ENCODE data around the gene PIGL. TPM values are rescaled to one million over a fixed set of nuclear protein-coding genes. Genes with fewer than 3 reads are reported as not detected.

Gene PIGL
- total RNA-seq, 2 donors from 2014 or later = 35.5 to 38.7 TPM

GRCh38 chr17:16247586-16247984 is 30.6 kb downstream of the PIGL start:
- Mint-ChIP-seq H3K36me3 (ENCODE audit: low read depth) (peaks cover 25% of the 10 kb centered on the region), H3K9me3 (no peaks in the 10 kb centered on the region), H3K27me3 (no peaks in the 10 kb centered on the region), H3K4me1 (peaks cover 19% of the 10 kb centered on the region), H3K27ac (no peak overlapping the region), H3K4me3 (no peak overlapping the region)
- ATAC-seq (replicated peaks) = no peak

DNA sequence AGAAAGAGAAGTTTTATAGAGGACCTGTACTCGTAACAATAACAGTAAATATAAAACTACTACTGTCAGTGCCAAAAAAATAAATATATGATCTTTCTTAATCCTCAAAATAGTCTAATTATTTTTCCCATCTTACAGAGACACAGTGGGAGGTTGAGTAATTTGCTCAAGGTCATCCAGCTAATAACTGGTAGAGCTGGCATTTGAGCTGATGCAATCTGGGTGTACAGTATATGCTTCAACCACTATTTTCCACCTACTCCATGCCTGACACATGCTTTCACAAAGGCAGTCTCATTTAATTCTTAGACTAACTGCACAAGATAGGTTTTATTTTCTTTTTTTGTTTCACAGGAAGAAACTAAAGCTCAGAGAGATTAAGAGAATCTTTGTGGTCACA is 33.6 kb downstream of the PIGL start:
- peak; percentile 26 for ATAC-seq (replicated peaks)
- peaks cover 26% of the 10 kb centered on the region for H3K36me3 Mint-ChIP-seq (ENCODE audit: low read depth)
- peak overlapping the region; percentile 73 for H3K27ac Mint-ChIP-seq
- H3K4me1 Mint-ChIP-seq = peaks cover 14% of the 10 kb centered on the region
- no peaks in the 10 kb centered on the region for H3K27me3 Mint-ChIP-seq
- no peaks in the 10 kb centered on the region for H3K9me3 Mint-ChIP-seq
- no peak overlapping the region for H3K4me3 Mint-ChIP-seq

- Mint-ChIP-seq H3K9me3 (no peaks in the 10 kb centered on the region), H3K4me1 (peaks cover 17% of the 10 kb centered on the region), H3K4me3 (no peak overlapping the region), H3K27ac (peak overlapping the region; percentile 73), H3K36me3 (ENCODE audit: low read depth) (peaks cover 30% of the 10 kb centered on the region), H3K27me3 (no peaks in the 10 kb centered on the region)
- ATAC-seq (replicated peaks) = no peak
These were observed 34.0 kb downstream of the PIGL start for GRCh38 chr17:16251043-16251442.

GRCh38 chr17:16251556-16251955 is 34.5 kb downstream of the PIGL start:
- Mint-ChIP-seq H3K27ac (no peak overlapping the region), H3K4me3 (no peak overlapping the region), H3K27me3 (no peaks in the 10 kb centered on the region), H3K36me3 (ENCODE audit: low read depth) (peaks cover 30% of the 10 kb centered on the region), H3K9me3 (no peaks in the 10 kb centered on the region), H3K4me1 (peaks cover 17% of the 10 kb centered on the region)
- peak; percentile 26 for ATAC-seq (replicated peaks)

DNA sequence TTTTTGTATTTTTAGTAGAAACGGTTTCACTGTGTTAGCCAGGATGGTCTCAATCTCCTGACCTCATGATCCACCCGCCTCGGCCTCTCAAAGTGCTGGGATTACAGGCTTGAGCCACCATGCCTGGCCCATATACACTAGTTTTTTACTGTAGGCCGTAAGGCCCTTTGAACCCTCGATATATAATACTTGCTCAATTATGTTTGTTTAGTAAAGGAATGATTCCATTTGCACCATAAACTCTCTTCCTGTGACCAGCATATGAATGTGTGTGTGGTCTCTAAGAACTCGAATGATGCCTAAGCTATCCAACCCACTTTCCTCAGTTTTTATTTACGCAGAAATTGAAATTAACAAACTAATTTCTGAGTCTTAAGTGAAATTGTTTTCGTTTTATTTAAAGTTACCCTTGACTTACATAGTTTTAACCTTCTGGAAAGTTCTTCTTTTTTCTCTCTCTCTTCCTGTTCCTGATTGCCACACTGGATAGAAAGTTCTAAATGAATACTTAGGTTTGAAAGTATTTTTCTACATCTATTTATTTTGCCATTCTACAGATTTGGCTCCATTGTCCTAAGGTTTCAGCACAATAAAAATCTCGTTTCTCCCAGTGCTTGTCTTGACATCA is 37.9 kb downstream of the PIGL start:
- H3K27ac Mint-ChIP-seq = peak overlapping the region; percentile 20
- peaks cover 10% of the 10 kb centered on the region for H3K4me1 Mint-ChIP-seq

GRCh38 chr17:16255481-16255921 is 38.5 kb downstream of the PIGL start:
- Mint-ChIP-seq H3K9me3 (no peaks in the 10 kb centered on the region), H3K27ac (peak overlapping the region; percentile 20), H3K4me3 (no peak overlapping the region), H3K27me3 (no peaks in the 10 kb centered on the region), H3K4me1 (peaks cover 10% of the 10 kb centered on the region), H3K36me3 (ENCODE audit: low read depth) (peaks cover 15% of the 10 kb centered on the region)
- no peak for ATAC-seq (replicated peaks)

More for the DNA sequence above, 37.9 kb downstream of the PIGL start:
- Mint-ChIP-seq H3K36me3 (ENCODE audit: low read depth) (peaks cover 15% of the 10 kb centered on the region), H3K4me3 (no peak overlapping the region), H3K27me3 (no peaks in the 10 kb centered on the region), H3K9me3 (no peaks in the 10 kb centered on the region)
- no peak for ATAC-seq (replicated peaks)

GRCh38 chr17:16258901-16259300 is 41.9 kb downstream of the PIGL start:
- no peak overlapping the region for H3K4me3 Mint-ChIP-seq
- H3K4me1 Mint-ChIP-seq = peaks cover 5% of the 10 kb centered on the region
- no peak overlapping the region for H3K27ac Mint-ChIP-seq
- no peak for ATAC-seq (replicated peaks)
- H3K27me3 Mint-ChIP-seq = no peaks in the 10 kb centered on the region
- no peaks in the 10 kb centered on the region for H3K9me3 Mint-ChIP-seq
- H3K36me3 Mint-ChIP-seq (ENCODE audit: low read depth) = peaks cover 10% of the 10 kb centered on the region

DNA sequence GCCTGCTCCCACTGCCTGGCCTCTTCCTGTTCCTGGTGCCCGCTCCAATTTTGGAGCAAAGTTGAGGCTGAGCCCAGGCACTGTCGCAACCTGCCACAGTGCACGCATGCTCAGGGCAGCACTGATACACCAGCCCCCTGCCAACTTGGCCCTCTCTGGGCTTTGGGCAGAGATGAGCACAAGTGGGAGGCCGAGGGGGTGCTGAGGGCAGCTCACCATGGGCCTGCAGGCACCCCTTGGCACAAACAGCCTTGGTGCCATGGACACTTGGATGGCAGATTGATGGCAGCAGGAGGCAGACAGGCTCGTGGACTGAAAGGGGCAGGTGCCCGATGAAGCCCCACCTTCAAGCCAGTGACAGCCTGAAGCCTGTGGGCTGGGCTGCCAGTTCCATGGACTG is 42.9 kb downstream of the PIGL start:
- no peak overlapping the region for H3K27ac Mint-ChIP-seq
- H3K36me3 Mint-ChIP-seq (ENCODE audit: low read depth) = peaks cover 10% of the 10 kb centered on the region
- H3K4me3 Mint-ChIP-seq = no peak overlapping the region
- no peak for ATAC-seq (replicated peaks)
- H3K27me3 Mint-ChIP-seq = no peaks in the 10 kb centered on the region
- peaks cover 5% of the 10 kb centered on the region for H3K4me1 Mint-ChIP-seq
- H3K9me3 Mint-ChIP-seq = no peaks in the 10 kb centered on the region

- Mint-ChIP-seq H3K9me3 (no peaks in the 10 kb centered on the region), H3K27ac (no peak overlapping the region), H3K27me3 (no peaks in the 10 kb centered on the region), H3K4me3 (no peak overlapping the region), H3K4me1 (no peaks in the 10 kb centered on the region), H3K36me3 (ENCODE audit: low read depth) (peaks cover 5% of the 10 kb centered on the region)
- no peak for ATAC-seq (replicated peaks)
These were observed 44.0 kb downstream of the PIGL start for GRCh38 chr17:16261049-16261448.

DNA sequence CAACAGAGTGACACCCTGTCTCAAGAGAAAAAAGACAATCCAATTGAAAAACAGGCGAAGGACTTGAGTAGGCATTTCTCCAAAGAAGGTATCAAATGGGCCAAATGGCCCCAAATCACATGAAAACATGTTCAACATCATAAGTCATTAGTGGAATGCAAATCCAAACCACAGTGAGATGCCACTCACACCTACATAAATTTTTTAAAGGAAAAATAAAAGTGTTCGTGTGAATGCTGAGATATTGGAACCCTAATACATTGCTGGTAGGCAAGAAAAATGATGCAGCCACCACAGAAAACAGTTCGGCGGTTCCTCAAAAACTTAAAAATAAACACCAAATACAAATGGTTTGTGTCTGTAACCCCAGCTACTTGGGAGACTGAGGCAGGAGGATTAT is 45.2 kb downstream of the PIGL start:
- Mint-ChIP-seq H3K4me3 (no peak overlapping the region), H3K27me3 (no peaks in the 10 kb centered on the region), H3K27ac (no peak overlapping the region), H3K4me1 (peaks cover 5% of the 10 kb centered on the region), H3K9me3 (no peaks in the 10 kb centered on the region), H3K36me3 (ENCODE audit: low read depth) (peaks cover 5% of the 10 kb centered on the region)
- ATAC-seq (replicated peaks) = no peak

DNA sequence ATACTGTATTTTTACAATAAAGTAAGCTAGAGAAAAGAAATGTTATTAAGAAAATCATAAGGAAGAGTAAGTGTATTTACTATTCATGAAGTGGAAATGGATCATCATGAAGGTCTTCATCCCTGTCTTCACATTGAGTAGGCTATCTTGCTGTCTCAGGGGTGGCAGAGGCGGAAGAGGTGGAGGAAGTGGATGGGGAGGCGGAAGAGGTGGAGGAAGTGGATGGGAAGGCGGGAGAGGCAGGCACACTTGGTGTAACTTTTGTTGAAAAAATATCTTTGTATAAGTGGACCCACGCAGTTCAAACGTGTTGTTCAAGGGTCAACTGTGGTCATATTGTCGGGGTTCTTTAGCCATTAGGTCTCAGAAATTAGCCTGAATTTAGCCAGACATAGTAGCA is 50.2 kb downstream of the PIGL start:
- Mint-ChIP-seq H3K4me3 (peak overlapping the region; percentile 32), H3K4me1 (peaks cover 16% of the 10 kb centered on the region), H3K36me3 (ENCODE audit: low read depth) (no peaks in the 10 kb centered on the region), H3K9me3 (no peaks in the 10 kb centered on the region), H3K27ac (peak overlapping the region; percentile 62), H3K27me3 (no peaks in the 10 kb centered on the region)
- ATAC-seq (replicated peaks) = no peak

- Mint-ChIP-seq H3K36me3 (ENCODE audit: low read depth) (no peaks in the 10 kb centered on the region), H3K27ac (no peak overlapping the region), H3K4me1 (peaks cover 25% of the 10 kb centered on the region), H3K4me3 (no peak overlapping the region), H3K27me3 (no peaks in the 10 kb centered on the region), H3K9me3 (no peaks in the 10 kb centered on the region)
- no peak for ATAC-seq (replicated peaks)
These were observed 52.6 kb downstream of the PIGL start for GRCh38 chr17:16269658-16270057.

DNA sequence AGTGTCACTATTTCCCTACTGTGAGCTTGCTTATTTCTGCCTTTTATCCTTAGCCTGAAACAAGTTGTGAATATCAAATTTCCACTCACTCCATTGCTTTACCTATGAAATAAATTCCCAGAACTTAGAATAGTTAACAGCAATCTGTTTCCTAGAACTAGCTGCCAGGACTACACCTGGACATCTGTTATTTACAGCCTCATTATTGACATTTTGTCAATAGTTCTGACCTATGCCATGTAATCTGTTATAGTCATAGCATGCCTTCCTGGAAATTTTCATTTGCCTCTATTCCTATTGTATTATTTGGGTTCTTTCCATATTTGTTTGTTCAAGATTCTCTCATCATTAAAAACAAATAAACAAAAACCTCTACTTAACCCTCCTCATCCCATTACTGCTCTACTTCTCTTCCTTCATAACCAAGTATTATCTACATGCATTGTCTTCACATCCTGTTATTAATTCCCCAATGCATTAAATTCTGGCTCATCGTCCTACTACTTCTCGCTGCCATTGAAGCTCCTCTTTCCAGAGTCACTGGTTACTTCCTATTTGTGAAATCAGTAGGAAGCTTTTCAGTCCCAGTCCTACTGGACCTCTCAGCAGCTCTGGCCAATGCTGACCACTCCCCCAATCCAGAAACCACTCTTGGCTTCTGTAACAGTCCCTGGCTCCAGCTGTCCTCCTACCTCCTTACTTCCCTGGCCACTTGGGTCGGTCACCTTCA is 55.3 kb downstream of the PIGL start:
- no peaks in the 10 kb centered on the region for H3K9me3 Mint-ChIP-seq
- no peak overlapping the region for H3K27ac Mint-ChIP-seq
- no peaks in the 10 kb centered on the region for H3K36me3 Mint-ChIP-seq (ENCODE audit: low read depth)
- no peak for ATAC-seq (replicated peaks)
- peaks cover 19% of the 10 kb centered on the region for H3K4me1 Mint-ChIP-seq
- no peak overlapping the region for H3K4me3 Mint-ChIP-seq
- no peaks in the 10 kb centered on the region for H3K27me3 Mint-ChIP-seq

- peak overlapping the region; percentile 35 for H3K27ac Mint-ChIP-seq
- no peaks in the 10 kb centered on the region for H3K9me3 Mint-ChIP-seq
These were observed 56.5 kb downstream of the PIGL start for GRCh38 chr17:16273499-16273898.

DNA sequence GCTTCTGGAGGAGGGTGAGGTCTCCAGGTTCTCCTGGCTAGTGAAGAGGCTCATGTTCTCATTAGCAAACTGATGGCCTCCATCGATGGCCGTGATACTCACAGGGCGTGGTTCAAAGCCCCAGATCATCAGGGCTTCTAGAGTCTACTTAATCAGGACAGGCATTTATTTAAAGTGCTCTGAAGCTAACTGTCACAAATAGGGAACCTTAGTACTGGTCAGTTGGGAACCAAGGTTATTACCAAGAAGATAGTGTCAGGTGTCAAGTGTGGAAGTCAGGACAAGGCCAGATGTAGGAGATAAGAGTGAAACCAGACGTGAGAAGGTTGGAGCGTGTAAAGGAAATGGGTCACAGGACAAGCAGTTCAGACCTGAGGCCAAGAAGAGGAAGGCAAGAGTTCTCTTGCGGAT is 56.9 kb downstream of the PIGL start:
- no peaks in the 10 kb centered on the region for H3K9me3 Mint-ChIP-seq
- H3K27me3 Mint-ChIP-seq = no peaks in the 10 kb centered on the region
- H3K27ac Mint-ChIP-seq = peak overlapping the region; percentile 35
- peaks cover 10% of the 10 kb centered on the region for H3K36me3 Mint-ChIP-seq (ENCODE audit: low read depth)
- peaks cover 9% of the 10 kb centered on the region for H3K4me1 Mint-ChIP-seq
- H3K4me3 Mint-ChIP-seq = no peak overlapping the region
- no peak for ATAC-seq (replicated peaks)

More at GRCh38 chr17:16273499-16273898, 56.5 kb downstream of the PIGL start:
- peak; percentile 71 for ATAC-seq (replicated peaks)
- no peak overlapping the region for H3K4me3 Mint-ChIP-seq
- H3K27me3 Mint-ChIP-seq = no peaks in the 10 kb centered on the region
- H3K4me1 Mint-ChIP-seq = peaks cover 9% of the 10 kb centered on the region
- peaks cover 5% of the 10 kb centered on the region for H3K36me3 Mint-ChIP-seq (ENCODE audit: low read depth)
